HG02943 (cell line): ENCODE measurements around the gene WBP1L.

Experiments used
- ATAC-seq: cut with Tn5 transposase; IDR thresholded peaks from one replicate; pipeline ENCODE4 v1.9.1; 2021; ENCODE audit warnings: mild to moderate bottlenecking, low read depth, moderate library complexity; ENCODE audit not compliant: unreplicated experiment

Gene WBP1L

DNA sequence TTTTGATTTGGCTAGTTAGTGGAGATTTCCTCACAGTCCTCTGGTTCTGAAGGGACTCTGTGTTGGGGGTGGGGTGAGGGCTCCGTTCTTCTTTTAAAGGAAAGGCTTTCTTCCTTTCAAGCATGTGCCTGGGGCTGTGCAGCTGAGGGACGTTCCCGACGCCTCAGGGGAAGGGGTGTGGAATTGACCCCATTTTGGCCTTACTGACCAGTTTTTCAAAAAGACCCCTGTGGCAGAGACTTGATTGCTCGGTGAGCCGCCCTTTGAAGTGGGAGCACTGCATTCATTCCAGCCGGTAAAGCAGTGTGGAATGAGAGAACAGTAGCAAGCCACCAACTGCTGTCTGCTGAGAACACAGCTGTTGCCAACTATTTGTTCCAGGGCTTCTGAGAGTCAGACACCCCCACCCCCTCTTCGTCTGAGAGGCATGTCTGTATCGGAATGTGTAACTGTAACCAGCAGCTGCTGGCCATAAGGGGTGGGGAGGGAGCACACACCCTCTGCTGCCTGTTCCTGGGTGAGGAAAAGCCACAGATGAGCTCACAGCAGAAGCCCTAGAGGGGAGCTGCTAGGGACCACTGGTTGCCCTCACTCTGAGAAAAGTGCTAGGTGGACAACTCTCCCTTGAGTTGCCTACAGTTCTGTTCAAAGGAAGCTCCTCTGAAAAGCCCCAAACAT lies 33.2 kb downstream of the WBP1L start:
- no peak for ATAC-seq

GRCh38 chr10:102777711-102778453 lies 34.1 kb downstream of the WBP1L start:
- no peak for ATAC-seq

DNA sequence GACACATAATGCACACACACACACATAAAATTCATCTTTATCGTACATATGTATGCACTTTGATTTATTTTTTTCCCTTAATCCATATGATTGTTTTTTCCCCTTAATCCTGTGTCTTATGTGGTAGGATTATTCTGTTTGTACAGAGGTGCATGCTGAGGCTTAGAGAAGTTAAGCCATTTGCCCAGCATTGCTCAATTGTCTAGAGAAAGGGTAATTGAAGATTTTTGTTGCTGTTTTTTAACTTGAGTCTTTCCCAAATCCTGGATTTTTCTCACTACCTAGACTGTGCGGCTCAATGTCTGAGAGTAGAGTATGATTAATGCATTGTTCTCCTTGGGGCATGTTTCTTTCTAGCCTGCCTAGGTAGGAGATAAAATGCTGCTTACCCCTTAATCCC lies 35.0 kb downstream of the WBP1L start:
- no peak for ATAC-seq

DNA sequence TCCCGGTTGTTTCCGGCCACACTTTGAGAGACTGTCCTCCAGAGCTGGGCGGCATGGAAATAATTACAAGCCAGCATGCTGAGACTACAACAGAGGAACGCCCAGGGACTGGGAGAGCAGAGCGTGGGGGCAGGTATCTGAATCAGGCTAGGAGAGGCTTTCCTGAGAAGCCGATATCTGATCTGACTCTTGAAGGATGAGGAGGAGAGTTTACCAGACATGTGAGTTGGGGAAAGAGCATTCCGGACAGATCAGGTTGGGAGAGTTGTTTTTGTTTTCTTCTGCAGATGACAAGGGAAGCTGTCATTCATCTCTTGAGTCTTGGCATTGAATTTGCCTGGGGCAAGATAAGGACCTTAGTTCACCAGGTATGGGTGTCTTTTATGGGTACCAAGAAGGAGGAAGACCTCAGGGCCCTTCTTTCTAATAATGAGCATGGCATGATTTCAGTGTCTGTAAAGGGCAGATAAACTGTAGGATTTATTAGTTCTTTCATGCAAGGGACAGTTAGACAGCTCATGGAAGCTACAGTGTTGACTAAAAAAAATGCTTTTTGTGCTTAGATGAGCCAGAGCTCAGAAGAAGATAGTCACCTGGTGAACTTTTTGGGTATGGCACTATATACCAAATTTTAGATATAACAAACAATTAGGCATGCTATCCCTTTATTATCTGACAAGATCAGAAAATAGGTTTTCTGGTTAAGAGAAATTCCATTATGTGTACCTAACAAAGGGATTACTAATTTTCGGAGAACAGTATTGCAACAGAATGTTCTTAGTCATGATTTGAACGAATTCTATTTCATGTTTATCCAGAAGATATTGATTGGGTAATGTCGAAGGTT lies 36.2 kb downstream of the WBP1L start:
- no peak for ATAC-seq

DNA sequence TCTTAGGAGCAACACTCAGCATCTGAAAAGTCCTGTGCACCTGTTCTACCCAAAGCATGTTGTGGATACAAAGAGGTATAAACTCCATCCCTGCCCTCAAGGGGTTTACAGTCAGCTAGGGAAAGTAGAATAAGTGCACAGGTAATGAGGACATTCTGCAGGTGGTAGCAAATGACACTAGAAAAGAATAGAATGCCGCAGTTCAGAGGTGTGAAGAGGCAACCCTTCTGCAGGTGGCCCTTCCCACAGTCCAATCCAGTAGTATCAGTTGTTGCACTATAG lies 36.7 kb downstream of the WBP1L start:
- no peak for ATAC-seq

DNA sequence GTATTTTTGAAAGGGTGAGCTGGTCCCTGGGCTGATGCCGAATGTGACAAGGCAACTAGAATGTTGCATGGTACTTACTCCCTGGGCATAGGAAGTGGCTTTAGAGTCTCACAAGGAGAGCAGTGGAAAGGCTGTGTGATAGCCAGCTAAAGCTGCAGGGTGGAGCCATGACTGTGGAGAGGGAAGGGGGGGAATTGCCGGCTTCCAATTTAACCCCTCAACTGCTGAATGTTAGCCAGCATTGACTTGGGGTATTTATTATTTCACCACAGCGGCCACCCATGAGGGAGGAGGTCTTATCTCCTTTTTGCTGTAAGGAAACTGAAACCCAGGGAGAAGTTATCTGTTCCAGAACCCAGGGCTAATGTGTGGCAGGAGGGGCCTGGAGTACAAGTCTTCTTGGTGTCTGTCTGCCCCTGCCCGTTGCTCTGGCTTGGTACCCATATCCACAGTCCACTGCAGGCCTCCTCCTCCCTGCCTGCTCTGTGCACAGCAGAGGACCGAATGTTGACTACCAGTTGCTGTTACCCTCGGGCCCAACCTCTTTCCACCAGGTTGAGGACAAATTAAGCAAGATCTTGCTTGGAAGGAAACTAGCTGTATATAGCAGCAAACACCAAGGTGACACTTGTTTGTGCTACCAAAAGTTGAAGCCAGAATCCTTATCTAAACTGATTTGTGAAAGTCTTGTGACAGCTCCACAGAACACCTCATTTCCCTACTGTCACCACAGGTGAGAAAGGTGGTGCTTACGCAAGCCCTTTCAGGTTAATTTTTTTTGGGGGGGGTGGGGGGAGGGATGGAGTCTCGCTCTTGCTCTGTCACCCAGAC lies 37.6 kb downstream of the WBP1L start:
- no peak for ATAC-seq

- no peak for ATAC-seq
Measured at GRCh38 chr10:102781921-102782557, 38.3 kb downstream of the WBP1L start.

DNA sequence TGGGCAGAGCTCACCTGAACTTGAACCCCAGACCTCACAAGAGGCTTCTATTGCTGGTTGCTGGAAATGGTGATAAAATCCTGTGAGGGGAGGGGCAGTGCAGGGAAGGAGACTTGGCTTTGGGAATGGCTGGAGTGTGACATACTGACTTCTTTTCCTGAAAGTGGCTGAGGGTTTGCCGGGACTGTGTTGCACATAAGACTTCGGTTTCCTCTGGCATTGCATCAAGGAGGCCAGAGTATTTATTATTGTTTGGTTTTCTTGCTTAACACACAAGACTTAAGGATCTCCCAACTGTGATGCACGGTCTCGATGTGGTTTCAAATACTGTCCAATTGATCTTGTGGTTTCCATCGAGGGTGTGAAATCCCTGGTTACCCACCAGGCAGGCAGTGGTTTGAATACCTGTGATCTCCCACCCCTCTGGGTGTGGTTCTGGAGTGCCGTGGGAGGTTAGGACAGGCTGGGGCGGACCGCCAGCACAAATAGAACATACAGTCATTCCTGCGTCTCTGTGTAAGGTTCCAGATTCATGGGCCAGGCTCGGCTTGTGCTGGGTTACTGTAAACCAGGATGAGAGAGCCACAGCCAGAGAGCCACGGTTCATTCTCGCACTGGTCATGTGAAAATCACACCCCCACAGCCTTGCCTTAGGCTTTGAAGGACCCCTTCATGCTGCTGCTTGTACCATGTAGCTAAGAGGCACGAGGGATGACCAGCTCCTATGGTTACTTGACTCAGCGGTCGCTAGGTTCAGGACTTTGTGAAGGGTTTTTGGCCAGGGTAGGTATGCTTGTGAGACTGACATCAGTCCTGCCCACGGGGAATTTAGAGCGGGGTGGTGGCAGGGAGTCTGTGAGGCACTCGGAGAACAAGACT lies 39.2 kb downstream of the WBP1L start:
- no peak for ATAC-seq

GRCh38 chr10:102783568-102783967 lies 39.8 kb downstream of the WBP1L start:
- ATAC-seq = no peak

- ATAC-seq = no peak
Measured at GRCh38 chr10:102785818-102786217, 42.1 kb downstream of the WBP1L start.

- no peak for ATAC-seq
Measured at GRCh38 chr10:102791754-102792395, 48.1 kb downstream of the WBP1L start.

GRCh38 chr10:102795453-102796406 lies 52.0 kb downstream of the WBP1L start:
- peak; percentile 18 for ATAC-seq

- peak; percentile 98 for ATAC-seq
Measured at GRCh38 chr10:102796407-102797176, 52.8 kb downstream of the WBP1L start.

GRCh38 chr10:102799691-102800471 lies 56.1 kb downstream of the WBP1L start:
- no peak for ATAC-seq

DNA sequence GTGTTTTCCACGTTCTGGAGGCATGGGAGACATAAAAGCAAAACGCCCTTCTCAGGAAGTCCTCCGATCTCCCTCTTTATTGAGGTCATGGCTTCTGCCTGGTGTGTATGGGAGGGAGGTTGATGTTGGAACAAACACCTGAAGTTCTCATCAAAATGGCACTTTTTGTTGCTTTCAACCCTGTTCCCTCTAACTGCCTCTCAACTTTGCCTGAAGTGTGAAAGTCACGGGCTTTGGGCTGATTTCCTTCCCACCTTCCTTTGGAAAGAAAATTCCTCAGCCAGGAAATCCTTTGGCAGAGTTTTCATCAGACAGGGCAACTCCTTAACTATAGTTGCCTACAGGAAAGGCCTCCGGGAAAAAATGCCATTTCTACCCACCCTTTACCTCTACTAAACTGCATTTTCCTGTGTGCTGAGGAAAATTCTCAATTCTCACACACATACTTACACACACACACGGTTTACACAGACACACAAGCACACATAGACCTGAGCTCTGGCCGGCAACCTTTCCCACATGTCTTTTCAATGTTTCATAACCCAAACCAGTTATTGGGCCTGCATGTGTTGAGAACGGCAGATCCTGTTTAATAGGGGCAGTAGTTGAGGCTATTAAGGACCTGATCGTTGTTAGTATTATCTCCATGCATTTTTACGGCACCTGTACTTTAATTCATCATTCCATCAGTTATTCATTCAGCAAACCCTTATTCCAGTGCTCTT lies 57.0 kb downstream of the WBP1L start:
- no peak for ATAC-seq
